Gastrocnemius medialis (tissue), 4 donors: ENCODE data around the gene PHF20.

ENCODE experiments used
- CTCF ChIP-seq, 5 experiments: fragments of 450-650 bp in 3 of 5; fragments of 200-600 bp in 2 of 5; sonication (generic) in 2 of 5; IDR thresholded peaks in 4 of 5; conservative IDR thresholded peaks in 1 of 5; 1 replicate in 4 of 5; 2 replicates in 1 of 5; pipeline ENCODE4 v1.5.1; 2016 to 2019; ENCODE audit warnings: antibody characterized with exemption in 5 of 5, mild to moderate bottlenecking in 3 of 5, moderate library complexity in 3 of 5
- POLR2A ChIP-seq, 2 donors: fragments of 450-650 bp; IDR thresholded peaks; one replicate each; pipeline ENCODE4 v1.6.1; 2017; ENCODE audit warnings: antibody characterized with exemption in 2 of 2, mild to moderate bottlenecking in 2 of 2, moderate library complexity in 2 of 2

GRCh38 chr20:35902545-35902941, 130.7 kb downstream of the PHF20 start:
- TF ChIP-seq POLR2A (IDR thresholded peaks at IDR 0.05) = no peak
- TF ChIP-seq CTCF (IDR thresholded peaks at IDR 0.05 in 4 of 5, conservative IDR thresholded peaks at IDR 0.05 in 1 of 5) = no peak
